Measurements from ENCODE around the gene ADRA2C.

DNA sequence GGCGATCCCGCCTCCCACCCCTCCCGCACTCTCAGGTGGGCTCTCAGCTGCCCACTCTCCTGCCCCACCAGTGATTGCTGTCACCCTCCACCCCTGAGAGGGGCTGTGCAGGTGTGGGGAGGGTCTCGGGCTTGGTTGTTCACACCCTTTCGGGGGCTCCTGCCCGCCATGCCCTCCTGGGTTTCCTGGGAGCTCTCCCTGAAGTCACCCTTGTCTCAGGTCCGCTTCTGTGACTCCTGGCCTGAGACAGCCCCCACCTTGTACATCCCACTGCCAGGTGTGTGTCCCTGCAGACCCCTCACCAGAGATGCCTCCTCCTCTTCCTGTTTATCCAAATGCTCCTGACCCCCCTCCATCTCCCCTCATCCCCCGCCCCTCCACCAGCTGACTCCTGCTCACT lies 37.8 kb downstream of the ADRA2C start:
- TF ChIP-seq, protein P1, sequence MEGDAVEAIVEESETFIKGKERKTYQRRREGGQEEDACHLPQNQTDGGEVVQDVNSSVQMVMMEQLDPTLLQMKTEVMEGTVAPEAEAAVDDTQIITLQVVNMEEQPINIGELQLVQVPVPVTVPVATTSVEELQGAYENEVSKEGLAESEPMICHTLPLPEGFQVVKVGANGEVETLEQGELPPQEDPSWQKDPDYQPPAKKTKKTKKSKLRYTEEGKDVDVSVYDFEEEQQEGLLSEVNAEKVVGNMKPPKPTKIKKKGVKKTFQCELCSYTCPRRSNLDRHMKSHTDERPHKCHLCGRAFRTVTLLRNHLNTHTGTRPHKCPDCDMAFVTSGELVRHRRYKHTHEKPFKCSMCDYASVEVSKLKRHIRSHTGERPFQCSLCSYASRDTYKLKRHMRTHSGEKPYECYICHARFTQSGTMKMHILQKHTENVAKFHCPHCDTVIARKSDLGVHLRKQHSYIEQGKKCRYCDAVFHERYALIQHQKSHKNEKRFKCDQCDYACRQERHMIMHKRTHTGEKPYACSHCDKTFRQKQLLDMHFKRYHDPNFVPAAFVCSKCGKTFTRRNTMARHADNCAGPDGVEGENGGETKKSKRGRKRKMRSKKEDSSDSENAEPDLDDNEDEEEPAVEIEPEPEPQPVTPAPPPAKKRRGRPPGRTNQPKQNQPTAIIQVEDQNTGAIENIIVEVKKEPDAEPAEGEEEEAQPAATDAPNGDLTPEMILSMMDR (conservative IDR thresholded peaks at IDR 0.05): no peak
- TF ChIP-seq ZFX (IDR thresholded peaks at IDR 0.05): no peak
